GM12801 (cell line): Measurements from ENCODE around the gene PLPPR2.

Experiments used
- TF ChIP-seq, protein P1 (sequence below): IDR thresholded peaks from one replicate; pipeline ENCODE4 v1.5.1; 2011; ENCODE audit warnings: control low read depth; ENCODE audit not compliant: insufficient read length; ENCODE audit errors: extremely low read depth

The PLPPR2 gene

DNA sequence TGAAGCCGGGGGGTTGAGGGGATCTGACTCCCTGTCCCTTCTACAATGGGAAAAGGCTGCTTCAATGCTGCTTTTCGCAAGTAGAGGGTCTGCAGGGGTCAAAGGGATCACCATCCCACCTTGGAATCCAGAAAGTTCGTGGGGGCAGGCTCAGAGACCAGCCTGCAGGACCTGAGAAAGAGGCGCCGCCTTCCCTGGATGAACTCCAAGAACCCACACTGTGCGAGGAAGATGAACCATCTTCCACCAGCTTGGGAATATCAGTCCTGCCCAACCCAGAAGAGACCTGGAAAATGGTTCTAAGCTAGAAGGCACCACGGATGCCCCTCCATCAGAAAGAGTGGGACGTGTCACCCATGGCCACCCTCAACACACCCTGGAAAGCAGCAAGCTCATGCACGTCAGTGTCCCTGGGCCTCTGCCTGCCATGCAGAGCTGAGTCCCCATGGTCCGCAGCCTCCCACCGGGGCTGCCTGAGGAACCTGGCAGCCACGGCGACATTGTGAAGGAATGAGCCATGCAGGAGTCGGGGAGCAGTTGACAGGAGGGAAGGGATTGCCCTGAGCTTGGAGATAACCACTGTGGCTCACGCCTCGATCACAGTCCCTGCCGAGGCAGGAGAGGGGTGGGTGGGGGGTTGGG, 30.4 kb upstream of the PLPPR2 start:
- TF ChIP-seq, protein P1, sequence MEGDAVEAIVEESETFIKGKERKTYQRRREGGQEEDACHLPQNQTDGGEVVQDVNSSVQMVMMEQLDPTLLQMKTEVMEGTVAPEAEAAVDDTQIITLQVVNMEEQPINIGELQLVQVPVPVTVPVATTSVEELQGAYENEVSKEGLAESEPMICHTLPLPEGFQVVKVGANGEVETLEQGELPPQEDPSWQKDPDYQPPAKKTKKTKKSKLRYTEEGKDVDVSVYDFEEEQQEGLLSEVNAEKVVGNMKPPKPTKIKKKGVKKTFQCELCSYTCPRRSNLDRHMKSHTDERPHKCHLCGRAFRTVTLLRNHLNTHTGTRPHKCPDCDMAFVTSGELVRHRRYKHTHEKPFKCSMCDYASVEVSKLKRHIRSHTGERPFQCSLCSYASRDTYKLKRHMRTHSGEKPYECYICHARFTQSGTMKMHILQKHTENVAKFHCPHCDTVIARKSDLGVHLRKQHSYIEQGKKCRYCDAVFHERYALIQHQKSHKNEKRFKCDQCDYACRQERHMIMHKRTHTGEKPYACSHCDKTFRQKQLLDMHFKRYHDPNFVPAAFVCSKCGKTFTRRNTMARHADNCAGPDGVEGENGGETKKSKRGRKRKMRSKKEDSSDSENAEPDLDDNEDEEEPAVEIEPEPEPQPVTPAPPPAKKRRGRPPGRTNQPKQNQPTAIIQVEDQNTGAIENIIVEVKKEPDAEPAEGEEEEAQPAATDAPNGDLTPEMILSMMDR = no peak

DNA sequence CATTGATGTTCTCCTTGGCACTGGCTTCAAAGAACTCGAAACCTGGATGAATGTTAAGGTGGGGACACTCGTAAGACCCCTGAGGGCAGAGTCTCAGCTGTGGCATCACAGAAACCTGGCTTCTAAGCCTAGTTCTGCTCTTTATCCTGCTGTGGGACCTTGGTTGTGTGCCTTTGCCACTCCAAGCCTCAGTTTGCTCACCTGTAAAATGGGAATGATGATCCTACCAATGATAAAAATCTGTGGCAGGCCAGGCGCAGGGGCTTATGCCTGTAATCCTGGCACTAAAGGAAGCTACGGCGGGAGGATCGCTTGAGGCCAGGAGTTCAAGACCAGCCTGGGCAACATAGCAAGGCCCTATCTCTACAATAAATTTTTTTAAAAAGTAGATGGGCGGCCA, 29.7 kb upstream of the PLPPR2 start:
- TF ChIP-seq, protein P1 = no peak

GRCh38 chr19:11330127-11330526, 25.1 kb upstream of the PLPPR2 start:
- TF ChIP-seq, protein P1 = no peak

GRCh38 chr19:11331502-11331901, 23.7 kb upstream of the PLPPR2 start:
- TF ChIP-seq, protein P1 = no peak

- TF ChIP-seq, protein P1 = no peak
Observed at GRCh38 chr19:11332822-11333221, 22.4 kb upstream of the PLPPR2 start.

GRCh38 chr19:11335449-11336146, 19.6 kb upstream of the PLPPR2 start:
- TF ChIP-seq, protein P1 = no peak

DNA sequence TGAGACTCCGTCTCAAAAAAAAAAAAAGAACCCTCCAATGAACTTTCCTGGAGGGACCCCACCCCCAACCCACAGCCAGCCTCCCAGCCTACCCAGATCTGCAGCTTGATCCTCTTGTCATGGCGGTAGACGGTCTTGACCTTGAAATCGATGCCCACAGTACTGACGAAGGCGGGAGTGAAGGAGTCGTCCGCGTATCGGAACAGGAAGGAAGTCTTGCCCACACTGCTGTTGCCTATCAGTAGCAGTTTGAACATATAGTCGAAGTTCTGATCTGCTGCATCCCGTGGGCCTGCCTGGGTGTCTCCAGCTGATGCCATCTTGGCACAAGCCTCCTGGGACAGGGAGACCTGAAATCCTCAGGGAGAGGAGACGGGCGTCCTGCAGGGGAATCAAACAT, 18.2 kb upstream of the PLPPR2 start:
- TF ChIP-seq, protein P1 = no peak
